Raji (cell line): ENCODE measurements around the gene MYRF.

Experiments used
- POLR2A ChIP-seq: IDR thresholded peaks from 2 replicates; pipeline ENCODE4 v1.6.1; 2011; ENCODE audit warnings: low read depth, low read length, control low read depth; ENCODE audit not compliant: insufficient read depth

Gene MYRF

DNA sequence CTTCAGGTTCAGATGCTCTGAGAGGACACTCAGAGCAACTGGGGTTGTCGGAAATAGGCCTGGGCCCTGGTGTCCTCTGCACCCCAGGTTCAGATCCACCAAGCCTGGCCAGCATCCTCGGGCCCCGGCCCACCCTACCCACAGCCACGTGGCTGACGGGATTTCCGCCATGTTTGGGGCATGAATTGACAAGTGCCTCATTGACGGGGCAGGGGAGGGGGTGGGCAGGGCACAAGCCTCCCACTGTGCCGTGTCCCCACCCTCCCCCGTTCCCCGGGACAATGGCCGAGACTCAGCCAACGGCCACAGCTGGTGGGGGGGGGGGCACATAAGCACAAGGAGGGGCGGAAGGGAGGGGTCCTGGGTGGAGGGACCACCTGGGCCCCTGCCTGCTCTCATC lies 8.5 kb downstream of the MYRF start:
- TF ChIP-seq POLR2A = no peak

DNA sequence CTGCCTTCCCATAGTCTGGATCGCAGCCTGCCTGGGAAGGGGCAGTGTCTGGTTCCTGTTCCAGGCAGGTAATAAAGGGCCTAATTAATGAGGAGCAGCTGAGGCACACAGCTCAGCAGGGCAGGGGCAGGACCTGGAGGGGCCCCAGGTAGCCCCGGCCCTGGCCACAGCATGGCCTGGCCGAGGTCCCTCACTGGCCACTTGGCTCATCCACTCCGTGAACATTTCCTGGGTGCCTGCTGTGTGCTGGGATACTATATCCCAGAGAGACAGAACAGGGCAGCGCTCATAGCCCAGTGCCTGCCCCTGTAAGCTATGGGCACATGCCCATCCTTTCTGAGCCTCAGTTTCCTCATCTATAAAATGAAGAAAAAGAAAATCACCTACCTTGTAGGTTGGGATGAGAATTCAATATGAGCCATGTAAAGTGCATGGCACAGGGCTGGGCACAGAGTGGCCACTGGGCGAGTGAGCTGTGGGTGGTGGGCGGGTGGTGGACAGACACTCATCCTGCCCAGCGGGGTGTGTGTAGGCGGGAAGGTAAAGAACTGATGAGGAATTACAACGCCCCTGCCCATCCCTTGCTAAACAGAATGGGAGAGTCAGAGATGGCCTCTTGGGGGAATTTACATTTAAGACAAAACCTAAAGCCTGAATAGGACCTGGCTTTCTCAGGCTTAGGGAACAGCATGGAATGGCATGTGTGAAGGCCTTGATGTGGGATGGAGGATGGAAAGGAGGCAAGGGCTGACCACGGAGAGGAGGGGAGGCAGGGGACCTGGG lies 9.2 kb downstream of the MYRF start:
- no peak for TF ChIP-seq POLR2A

DNA sequence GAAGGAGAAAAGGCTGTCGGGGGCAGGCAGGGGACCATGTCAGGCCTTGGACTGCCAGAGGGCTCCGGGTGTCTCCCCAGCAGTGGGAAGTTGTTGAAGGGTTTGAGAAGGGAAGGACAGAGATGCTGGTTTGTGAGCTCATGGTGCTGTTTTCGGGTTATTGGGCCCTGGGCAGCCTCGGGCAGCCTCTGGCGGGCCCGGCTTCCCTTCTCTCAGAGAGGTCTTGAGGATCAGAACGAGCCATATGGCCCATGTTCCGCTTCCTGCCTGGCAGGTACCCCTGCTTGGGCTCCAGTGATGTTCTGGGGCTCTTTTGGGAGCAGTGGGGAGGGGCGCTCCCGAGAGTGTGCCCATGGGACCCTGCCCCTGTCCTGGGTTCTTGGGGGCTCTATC lies 9.8 kb downstream of the MYRF start:
- TF ChIP-seq POLR2A = no peak

DNA sequence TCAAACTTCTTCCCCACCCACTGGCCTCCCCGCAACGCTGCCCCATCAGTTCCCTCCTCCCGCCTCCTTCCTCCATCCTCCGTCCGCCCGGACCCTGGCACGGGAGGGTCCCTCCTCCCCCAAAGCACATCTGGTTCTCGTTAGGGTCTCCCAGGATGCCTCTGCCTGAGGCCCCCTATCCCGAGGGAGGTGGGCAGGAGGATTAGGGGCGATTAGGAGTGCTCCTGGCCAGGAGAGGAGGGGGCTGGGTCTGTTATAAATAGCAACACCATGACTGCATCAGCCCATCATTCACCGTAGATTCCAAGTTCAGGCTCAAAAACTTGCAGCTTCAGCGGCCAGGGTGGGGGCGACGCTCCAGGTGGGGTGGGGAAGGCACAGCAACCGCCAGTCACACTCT lies 10.4 kb downstream of the MYRF start:
- TF ChIP-seq POLR2A = no peak

DNA sequence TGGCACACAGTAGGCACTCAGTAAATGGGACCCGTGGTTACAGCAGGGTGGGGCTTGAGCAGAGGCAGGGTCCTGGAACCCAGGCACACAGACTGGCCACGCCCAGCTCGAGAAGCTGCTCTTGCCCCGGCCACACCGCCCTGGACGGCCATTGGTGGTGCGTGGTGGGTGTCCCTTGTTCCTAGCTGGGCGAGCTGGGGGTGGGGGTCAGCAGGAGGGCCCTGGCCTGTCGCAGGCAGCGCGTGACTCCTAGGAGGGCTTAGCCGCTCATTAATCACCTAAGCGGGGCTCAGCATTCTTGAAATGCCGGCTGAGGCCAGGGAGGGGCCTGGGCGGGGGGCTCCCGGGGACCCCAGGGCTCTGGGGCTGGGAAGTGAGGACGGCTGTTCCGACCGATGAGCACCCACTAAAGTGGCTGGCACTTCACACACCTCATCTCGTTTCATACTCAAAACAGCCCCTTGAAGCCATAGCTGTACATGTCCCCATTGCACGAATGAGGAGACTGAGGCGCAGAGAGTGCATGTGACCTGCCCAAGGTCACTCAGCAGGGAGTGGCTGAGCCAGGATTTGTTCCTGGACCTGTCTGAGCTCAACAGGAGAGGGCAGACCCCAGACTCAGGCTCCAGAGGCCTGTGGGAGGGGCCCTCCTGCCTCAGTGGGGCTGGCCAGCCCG lies 11.6 kb downstream of the MYRF start:
- no peak for TF ChIP-seq POLR2A

DNA sequence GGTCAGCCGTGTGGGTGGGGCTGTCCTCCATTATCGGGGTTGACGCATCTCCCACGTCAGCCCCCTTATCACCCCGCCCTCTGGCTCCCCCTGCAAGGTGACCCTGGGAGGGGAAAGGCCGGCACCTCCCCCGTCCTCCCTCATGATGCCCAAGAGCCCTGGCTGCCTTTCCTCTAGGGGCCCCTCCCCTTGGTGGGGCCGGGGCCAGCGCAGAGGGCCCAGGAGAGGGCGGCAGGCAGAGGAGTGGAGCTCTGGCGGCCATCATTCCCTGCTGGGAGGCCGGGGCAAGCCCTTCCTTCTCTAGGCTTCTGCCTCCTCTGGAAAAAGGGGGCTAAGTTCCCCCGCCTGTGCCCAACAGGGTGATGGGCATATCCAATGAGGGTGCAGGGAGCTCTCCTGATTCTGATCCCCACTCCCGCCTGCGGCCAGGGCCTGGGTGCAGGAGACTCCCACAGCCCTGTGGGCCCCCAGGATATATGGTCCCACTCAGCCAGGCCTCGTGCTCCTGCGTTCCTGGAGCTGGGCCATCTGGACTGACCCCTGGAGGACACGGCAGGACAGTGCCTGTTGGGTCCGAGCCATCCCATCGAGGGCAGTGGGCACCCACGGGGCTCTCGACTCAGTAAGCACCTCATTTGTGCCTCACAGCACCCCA lies 12.3 kb downstream of the MYRF start:
- TF ChIP-seq POLR2A = no peak

DNA sequence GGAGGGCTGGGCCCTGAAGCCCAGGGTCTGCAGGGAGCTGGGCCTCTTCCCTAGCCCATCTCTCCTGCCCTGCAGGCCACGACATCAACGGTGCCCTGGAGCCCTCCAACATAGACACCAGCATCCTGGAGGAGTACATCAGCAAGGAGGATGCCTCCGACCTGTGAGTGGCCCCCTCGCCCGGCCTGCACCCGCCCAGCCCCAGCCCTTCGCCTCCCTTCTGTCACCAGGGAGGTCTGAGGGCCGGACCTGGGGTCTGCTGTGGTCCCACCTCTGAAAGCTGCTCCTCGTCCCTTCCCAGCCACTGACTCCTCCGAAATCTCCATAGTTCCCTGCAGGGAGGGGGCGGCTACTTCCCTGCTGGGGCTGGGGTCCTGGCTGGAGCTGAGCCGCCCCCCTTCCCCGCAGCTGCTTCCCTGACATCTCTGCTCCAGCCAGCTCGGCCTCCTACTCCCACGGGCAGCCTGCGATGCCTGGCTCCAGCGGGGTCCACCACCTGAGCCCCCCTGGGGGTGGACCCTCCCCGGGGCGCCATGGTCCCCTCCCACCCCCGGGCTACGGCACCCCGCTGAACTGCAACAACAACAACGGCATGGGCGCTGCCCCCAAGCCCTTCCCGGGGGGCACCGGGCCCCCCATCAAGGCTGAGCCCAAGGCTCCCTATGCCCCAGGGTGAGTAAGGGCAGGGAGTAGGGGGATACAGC lies 13.3 kb downstream of the MYRF start:
- no peak for TF ChIP-seq POLR2A

DNA sequence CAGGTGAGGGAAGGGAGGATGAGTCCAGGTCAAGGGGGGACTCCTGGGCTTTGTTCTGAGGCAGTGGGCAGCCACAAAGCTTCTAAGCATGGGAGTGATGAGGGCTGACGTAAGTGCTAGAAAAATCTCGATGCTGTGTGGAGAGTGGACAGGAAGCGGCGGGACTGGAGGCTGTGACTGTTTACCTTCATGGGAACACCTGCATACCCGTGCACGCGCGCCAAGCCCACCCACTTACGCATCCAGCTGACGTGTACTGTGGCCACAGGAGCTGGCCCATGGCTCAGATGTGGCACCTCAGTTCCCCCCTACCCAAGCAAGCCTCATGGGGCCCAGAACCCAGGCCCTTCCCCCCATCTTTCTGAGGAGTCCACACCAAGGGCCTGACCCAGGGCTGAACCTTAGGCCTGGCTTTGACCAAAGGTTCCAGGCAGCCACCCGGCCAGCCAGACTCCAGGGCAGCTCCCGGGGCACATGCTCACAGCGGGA lies 14.0 kb downstream of the MYRF start:
- no peak for TF ChIP-seq POLR2A

DNA sequence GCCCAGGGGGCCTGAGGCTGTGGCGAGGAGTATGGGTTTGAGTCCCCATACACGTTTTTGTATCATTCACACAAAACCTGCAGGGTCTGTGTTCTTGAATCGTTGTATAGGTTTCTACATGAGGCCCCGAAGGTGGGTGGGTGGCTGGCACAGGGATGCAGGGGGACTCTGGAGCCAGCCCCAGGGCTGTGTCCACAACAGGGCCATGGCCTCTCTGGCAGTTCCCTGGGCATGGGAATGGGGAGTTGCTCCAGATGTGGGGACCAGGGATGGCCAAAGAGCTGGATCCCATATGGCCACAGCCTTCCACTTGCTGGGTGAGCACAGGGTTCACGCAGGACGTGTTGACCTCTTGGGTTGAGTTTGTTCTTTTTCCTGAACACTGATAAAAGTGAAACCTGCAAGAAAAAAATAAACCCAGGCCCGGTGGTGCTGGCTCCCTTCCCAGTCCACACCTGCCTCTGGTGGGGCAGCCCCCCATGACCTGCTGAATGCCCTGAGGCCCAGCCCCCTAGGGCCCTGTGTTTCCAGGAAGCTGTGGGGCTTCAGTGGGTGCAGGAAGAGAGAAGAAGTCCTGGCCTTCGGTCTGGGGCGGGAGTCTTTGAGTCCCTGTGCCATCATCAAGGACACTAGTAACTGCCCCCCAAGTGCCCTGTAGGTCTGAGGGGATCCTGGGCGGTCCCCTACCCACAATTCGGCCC lies 16.1 kb downstream of the MYRF start:
- no peak for TF ChIP-seq POLR2A

DNA sequence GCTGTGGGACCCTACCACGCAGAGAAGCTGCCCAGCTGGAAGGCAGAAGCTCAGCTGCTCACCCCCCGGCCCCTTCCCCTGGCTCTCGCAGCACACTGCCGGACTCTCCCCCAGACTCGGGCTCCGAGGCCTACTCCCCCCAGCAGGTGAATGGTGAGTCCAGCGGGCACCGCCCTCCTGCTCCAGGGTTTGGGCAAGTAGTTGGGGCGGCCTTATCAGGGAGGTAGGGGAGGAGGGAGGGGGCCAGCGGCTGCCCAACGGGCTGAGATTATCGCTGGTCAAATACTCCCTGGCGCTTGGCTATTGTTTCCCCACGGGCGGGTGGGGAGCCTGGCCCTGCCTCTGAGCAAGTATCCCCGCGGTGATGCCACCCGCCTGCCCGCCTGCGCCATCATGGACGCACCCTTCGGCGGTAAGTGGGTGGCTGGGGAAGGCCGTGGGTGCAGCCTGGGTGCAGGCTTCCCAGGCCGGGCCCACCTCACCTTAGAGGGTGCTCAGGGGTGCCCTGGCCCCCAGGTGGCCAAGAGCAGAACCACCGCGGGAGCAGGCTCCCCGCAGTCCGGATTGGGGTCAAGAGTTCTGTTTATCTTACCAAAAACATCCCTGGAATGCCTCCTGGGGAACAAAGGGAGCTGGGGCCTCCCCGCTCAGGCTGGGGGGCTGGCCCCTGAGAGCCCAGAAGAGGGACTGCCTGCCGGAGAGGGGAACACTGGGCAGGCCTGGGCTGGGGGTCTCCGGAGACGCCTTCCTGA lies 16.9 kb downstream of the MYRF start:
- no peak for TF ChIP-seq POLR2A

DNA sequence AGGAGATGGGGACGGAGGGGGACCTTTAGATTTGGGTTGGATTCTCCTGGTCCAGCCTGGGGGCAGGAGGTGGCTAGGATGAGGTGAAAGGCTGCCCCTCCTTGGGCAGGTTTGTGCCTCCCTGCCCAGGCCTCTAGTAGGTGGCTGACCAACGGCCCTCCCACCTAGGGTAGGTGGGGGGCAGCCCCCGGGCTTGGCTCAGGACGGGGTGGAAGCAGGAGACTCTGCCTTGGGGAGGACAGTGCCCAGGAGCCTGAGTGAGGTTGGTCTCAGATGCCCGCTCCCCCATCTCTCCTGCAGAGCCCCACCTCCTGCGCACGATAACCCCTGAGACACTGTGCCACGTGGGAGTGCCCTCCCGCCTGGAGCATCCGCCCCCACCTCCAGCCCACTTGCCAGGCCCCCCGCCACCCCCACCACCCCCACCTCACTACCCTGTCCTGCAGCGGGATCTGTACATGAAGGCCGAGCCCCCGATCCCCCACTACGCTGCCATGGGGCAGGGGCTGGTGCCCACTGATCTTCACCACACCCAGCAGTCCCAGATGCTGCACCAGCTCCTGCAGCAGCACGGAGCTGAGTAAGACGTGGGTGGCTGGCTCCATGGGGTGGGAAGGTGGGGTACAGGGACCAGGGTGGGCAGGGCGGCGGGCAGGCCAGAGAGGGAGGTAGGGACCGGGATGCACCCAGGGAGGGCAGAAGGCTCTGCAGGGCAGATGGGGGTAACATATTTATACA lies 17.7 kb downstream of the MYRF start:
- no peak for TF ChIP-seq POLR2A

DNA sequence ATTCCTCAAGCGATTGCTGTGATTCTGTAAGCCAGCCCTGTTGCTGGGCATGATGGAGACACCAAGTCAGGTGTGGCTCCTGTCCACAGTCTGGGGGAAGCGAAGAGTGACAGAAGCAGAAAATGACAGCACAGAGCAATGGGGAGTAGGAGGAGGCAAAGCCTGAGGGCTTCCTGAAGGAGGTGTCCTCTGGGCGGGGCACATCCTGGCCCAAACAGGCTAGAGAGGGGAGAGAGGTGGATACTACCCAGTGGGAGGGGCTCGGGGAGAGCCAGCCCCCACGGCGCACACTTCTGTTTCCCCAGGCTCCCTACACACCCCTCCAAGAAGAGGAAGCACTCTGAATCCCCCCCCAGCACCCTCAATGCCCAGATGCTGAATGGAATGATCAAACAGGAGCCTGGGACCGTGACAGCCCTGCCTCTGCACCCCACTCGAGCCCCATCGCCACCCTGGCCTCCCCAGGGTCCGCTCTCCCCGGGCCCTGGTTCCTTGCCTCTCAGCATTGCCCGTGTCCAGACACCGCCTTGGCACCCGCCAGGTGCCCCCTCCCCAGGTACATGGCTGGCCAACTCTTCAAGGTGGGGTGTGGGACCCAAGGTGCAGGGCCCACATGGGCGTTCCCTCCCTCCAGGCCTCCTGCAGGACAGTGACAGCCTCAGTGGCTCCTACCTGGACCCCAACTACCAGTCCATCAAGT lies 18.9 kb downstream of the MYRF start:
- no peak for TF ChIP-seq POLR2A

DNA sequence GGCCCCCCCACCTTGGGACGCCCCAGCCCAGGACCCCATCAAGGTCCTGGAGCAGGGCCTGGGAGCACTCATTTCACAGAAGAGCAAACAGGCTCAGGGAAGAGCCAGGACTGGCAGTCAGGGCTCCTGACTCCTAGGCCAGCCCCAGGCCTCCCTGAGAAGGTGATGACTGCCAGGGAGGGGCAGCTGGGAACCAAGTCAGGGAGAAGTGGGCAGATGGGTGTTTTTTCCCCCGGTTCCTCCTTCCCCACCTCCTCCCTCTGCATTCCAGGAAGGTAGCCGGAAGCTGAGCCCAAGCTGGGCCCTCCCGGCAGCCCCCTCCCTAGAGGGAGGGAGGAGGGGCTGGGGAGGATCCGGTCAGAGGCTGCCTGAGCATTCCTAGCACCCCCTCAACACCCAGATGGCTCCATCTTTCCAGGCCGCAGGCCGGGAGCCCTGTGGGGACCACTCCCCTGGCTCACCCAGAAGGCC lies 19.6 kb downstream of the MYRF start:
- no peak for TF ChIP-seq POLR2A
